ENCODE data around the gene NIT1. TPM values are rescaled to one million over a fixed set of nuclear protein-coding genes. Genes with fewer than 3 reads are reported as not detected.

The NIT1 gene
- total and polyA plus RNA-seq, 10 donors: 27.7 to 48.2 (median 39.1) TPM

DNA sequence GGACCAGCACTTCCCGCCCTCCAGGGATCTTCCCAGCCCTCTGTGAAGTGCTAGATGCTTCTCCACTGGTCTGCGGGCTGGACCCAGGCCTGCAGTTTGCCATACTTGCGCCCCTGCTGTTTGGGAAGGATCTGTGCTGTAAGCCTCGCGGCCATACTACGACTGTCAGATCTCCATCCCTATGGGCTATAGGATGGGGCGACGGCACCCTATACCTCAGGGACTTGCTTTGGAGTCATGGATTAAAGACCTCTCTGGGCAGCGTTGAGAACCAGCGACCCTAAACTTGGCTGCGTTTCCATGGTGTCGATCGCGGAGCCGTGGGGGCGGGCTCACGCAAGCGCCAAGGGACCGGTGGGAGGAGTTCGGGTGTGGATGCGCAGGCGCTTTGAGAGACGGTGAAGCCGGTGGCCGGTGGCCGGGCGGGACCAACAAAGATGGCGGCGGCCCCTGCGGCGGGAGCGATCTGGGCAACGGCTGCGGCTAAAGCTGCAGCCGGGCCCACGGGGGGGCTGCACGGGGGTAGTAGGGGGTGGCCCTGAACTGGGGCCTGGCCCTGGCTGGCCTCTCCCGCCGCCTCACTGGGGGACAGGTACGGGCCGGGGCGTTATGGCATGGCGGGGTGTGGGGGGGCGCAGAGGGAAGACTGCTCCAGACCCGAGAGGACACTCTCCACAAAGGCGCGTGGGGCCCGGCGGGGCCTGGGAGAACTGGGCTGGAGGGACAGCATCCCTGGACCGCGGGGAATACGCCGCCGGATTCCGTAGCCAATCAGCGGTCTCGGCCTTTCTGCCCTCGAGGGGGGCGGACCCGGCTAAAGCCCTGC is 41.4 kb downstream of the NIT1 start, which contains the start of gene USP21:
Gene USP21 (plus strand): TSS at position 414 of the 826 bp plus-strand sequence. CDS start 1,141 bp downstream, outside the sequence.
- Histone ChIP-seq H3K4me3 (peak within 1 kb of the TSS; percentile 64 to 99 (median 94)), H3K9me3 (no peaks in the 10 kb centered on the region), H3K27me3 (replicated peaks in 1 of 7) (no peaks in the 10 kb centered on the region), H3K4me1 (peaks cover 28 to 69% (median 52%) of the 10 kb centered on the region in 6 donors), H3K27ac (peak within 1 kb of the TSS; percentile 69 to 92 (median 88)), H3K36me3 (peaks cover 0 to 60% (median 27%) of the 10 kb centered on the region in 6 donors)
- intact Hi-C loops (cut with DNase I; ENCODE audit: low total_unique reads): no loop called here
- peak in 2 of 3 donors; percentile 26 to 27 for TF ChIP-seq POLR2A (IDR thresholded peaks at IDR 0.05)
- peak; percentile 89 to 94 (median 90) for TF ChIP-seq POLR2AphosphoS5 (IDR thresholded peaks at IDR 0.05)
- TF ChIP-seq, protein P1, sequence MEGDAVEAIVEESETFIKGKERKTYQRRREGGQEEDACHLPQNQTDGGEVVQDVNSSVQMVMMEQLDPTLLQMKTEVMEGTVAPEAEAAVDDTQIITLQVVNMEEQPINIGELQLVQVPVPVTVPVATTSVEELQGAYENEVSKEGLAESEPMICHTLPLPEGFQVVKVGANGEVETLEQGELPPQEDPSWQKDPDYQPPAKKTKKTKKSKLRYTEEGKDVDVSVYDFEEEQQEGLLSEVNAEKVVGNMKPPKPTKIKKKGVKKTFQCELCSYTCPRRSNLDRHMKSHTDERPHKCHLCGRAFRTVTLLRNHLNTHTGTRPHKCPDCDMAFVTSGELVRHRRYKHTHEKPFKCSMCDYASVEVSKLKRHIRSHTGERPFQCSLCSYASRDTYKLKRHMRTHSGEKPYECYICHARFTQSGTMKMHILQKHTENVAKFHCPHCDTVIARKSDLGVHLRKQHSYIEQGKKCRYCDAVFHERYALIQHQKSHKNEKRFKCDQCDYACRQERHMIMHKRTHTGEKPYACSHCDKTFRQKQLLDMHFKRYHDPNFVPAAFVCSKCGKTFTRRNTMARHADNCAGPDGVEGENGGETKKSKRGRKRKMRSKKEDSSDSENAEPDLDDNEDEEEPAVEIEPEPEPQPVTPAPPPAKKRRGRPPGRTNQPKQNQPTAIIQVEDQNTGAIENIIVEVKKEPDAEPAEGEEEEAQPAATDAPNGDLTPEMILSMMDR (IDR thresholded peaks at IDR 0.05 in 8 of 11, conservative IDR thresholded peaks at IDR 0.05 in 3 of 11): peak in 3 of 11 experiments; percentile 23 to 34 (median 31)
- 1 to 6% (median 3%) methylated on average over 40 to 60 of the region's 60 CpGs for whole genome bisulfite sequencing, 5 donors
- DNase-seq: peak; percentile 98

DNA sequence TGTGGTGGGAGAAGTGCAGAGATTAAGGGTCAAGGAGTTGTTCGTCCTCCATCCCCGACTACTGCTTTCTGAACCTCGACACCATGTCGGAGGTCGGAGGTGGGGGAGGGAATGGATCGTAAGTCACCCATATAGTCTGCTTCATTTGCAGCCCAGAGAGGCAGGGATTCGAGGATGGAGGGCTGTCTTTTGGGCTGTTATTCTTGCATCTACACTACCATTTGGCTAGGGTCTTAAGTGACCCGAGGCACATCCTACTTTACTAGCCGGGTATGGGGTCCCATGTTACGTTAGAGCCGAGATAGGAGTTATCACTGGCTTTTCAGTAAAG is 42.0 kb downstream of the NIT1 start:
- H3K27ac ChIP-seq: peak overlapping the region; percentile 69 to 92 (median 88)
- TF ChIP-seq, protein P1 (IDR thresholded peaks at IDR 0.05 in 8 of 11, conservative IDR thresholded peaks at IDR 0.05 in 3 of 11): no peak
- TF ChIP-seq POLR2AphosphoS5 (IDR thresholded peaks at IDR 0.05) (no peak), POLR2A (IDR thresholded peaks at IDR 0.05) (no peak)
- no peaks in the 10 kb centered on the region for H3K27me3 ChIP-seq (replicated peaks in 1 of 7)
- peak overlapping the region; percentile 64 to 99 (median 94) for H3K4me3 ChIP-seq
- WGBS, 5 donors: 12 to 40% (median 16%) methylated on average over 6 to 11 of the region's 11 CpGs
- H3K9me3 ChIP-seq: no peaks in the 10 kb centered on the region
- intact Hi-C loops (cut with DNase I; ENCODE audit: low total_unique reads): no loop called here
- DNase-seq: no peak
- peaks cover 0 to 66% (median 31%) of the 10 kb centered on the region in 6 donors for H3K36me3 ChIP-seq
- H3K4me1 ChIP-seq: peaks cover 23 to 67% (median 47%) of the 10 kb centered on the region in 6 donors

DNA sequence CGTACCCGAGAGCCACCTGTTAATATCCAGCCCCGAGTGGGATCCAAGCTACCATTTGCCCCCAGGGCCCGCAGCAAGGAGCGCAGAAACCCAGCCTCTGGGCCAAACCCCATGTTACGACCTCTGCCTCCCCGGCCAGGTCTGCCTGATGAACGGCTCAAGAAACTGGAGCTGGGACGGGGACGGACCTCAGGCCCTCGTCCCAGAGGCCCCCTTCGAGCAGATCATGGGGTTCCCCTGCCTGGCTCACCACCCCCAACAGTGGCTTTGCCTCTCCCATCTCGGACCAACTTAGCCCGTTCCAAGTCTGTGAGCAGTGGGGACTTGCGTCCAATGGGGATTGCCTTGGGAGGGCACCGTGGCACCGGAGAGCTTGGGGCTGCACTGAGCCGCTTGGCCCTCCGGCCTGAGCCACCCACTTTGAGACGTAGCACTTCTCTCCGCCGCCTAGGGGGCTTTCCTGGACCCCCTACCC is 42.8 kb downstream of the NIT1 start:
- H3K4me1 ChIP-seq: peaks cover 22 to 67% (median 47%) of the 10 kb centered on the region in 6 donors
- no peaks in the 10 kb centered on the region for H3K9me3 ChIP-seq
- DNase-seq: peak; percentile 81
- peaks cover 0 to 70% (median 31%) of the 10 kb centered on the region in 6 donors for H3K36me3 ChIP-seq
- TF ChIP-seq POLR2AphosphoS5 (IDR thresholded peaks at IDR 0.05): peak in 1 of 3 donors; percentile 12
- TF ChIP-seq, protein P1 (IDR thresholded peaks at IDR 0.05 in 8 of 11, conservative IDR thresholded peaks at IDR 0.05 in 3 of 11): no peak
- no peak overlapping the region for H3K27ac ChIP-seq
- peak overlapping the region in 2 of 8 donors; percentile 93 to 96 for H3K4me3 ChIP-seq
- no peaks in the 10 kb centered on the region for H3K27me3 ChIP-seq (replicated peaks in 1 of 7)
- intact Hi-C loops (cut with DNase I; ENCODE audit: low total_unique reads): no loop called here
- WGBS, 5 donors: 95 to 97% (median 96%) methylated on average over 22 of the region's 22 CpGs

DNA sequence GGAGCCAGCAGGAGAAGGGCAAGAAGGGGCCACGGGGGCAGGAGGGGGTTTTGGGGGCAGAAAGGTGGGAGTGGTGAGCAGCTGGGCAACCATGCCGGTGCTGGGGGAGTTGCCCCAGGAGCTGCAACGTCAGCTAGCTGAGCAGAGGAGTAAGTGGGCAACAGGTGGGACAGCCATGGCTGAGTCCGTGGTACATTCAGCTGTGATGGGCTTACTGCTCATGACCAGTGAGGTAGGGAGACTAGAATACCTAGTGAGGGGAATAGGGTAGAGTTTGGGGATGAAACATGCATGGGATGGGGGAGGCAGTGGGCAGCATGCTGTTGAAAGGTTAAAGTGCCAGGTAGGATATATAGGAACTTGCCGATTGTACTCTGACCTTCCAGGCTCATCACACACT is 43.7 kb downstream of the NIT1 start:
- 85 to 93% (median 91%) methylated on average over 5 of the region's 5 CpGs for WGBS, 5 donors
- TF ChIP-seq POLR2AphosphoS5 (IDR thresholded peaks at IDR 0.05) (no peak), POLR2A (IDR thresholded peaks at IDR 0.05) (no peak)
- TF ChIP-seq, protein P1 (IDR thresholded peaks at IDR 0.05 in 8 of 11, conservative IDR thresholded peaks at IDR 0.05 in 3 of 11): no peak
- peaks cover 0 to 69% (median 31%) of the 10 kb centered on the region in 6 donors for H3K36me3 ChIP-seq
- H3K4me1 ChIP-seq: peaks cover 22 to 69% (median 48%) of the 10 kb centered on the region in 6 donors
- intact Hi-C loops (cut with DNase I; ENCODE audit: low total_unique reads): no loop called here
- DNase-seq: no peak
- H3K4me3 ChIP-seq: no peak overlapping the region
- no peaks in the 10 kb centered on the region for H3K9me3 ChIP-seq
- H3K27ac ChIP-seq: peak overlapping the region in 1 of 8 donors; percentile 25
- H3K27me3 ChIP-seq (replicated peaks in 1 of 7): no peaks in the 10 kb centered on the region

Measured in spleen (tissue), 11 donors.